HFFc6 (cell line): ENCODE measurements around the gene ABCA7. TPM values are rescaled to one million over a fixed set of nuclear protein-coding genes. Genes with fewer than 3 reads are reported as not detected.
"Not testable (repeated sequence)": the region's sequence is repeated elsewhere in the genome, so short reads cannot be mapped to it uniquely, and the experiment has no call there.

Experiments
- DNase-seq: peaks from one replicate; pipeline ENCODE4 v3.0.0-alpha.2; 2018
- H3K27ac Mint-ChIP-seq: 2 replicates; pipeline ENCODE4 v1.8.0; 2020; ENCODE audit warnings: mild to moderate bottlenecking, mixed read lengths
- H3K27me3 Mint-ChIP-seq: 2 replicates; pipeline ENCODE4 v1.8.0; 2021; ENCODE audit warnings: mild to moderate bottlenecking, moderate library complexity, mixed read lengths; ENCODE audit not compliant: insufficient read depth
- H3K36me3 Mint-ChIP-seq: 2 replicates; pipeline ENCODE4 v1.8.0; 2021; ENCODE audit warnings: low read depth, mixed read lengths
- H3K4me1 Mint-ChIP-seq: 2 replicates; pipeline ENCODE4 v1.8.0; 2020; ENCODE audit warnings: low read depth, mixed read lengths
- H3K4me3 Mint-ChIP-seq: 2 replicates; pipeline ENCODE4 v1.8.0; 2020; ENCODE audit warnings: mild to moderate bottlenecking, moderate library complexity, mixed read lengths
- H3K9me3 Mint-ChIP-seq: 2 replicates; pipeline ENCODE4 v1.8.0; 2020; ENCODE audit warnings: mild to moderate bottlenecking, mixed read lengths
- CTCF ChIP-seq: fragments of 200-600 bp; sonication (generic); IDR thresholded peaks from 2 replicates; pipeline ENCODE4 v1.5.0; 2021; ENCODE audit warnings: antibody characterized with exemption, mild to moderate bottlenecking
- total RNA-seq, 6 experiments: library from RNA; stranded (reverse); fragmentation: NEBNext Ultra II Directional; extraction: Animal tissue kit (Norgen Biotek cat#: 25700); gene quantifications; 2 replicates in 1 of 6; 3 replicates in 5 of 6; pipeline ENCODE4 v1.2.3, GENCODE V29; 2021

ABCA7 gene
- total RNA-seq, 6 experiments from 2014 or later = 4.6 to 8.1 (median 6.6) TPM

GRCh38 chr19:1019980-1020867 is 19.7 kb upstream of the ABCA7 start:
- Mint-ChIP-seq H3K27ac (peak overlapping the region; percentile 81), H3K9me3 (peaks cover 4% of the 10 kb centered on the region; the same call in 1 of the 2 replicates), H3K27me3 (no peaks in the 10 kb centered on the region; the same call in none of the 2 replicates), H3K4me3 (peak overlapping the region; percentile 93), H3K4me1 (peaks cover 31% of the 10 kb centered on the region), H3K36me3 (no peaks in the 10 kb centered on the region)
- TF ChIP-seq CTCF = no peak
- DNase-seq = no peak

- Mint-ChIP-seq H3K36me3 (no peaks in the 10 kb centered on the region), H3K27me3 (no peaks in the 10 kb centered on the region; the same call in none of the 2 replicates), H3K4me3 (peak within 1 kb of the TSS; percentile 93), H3K27ac (peak within 1 kb of the TSS; percentile 99), H3K9me3 (peaks cover 4% of the 10 kb centered on the region; the same call in 1 of the 2 replicates), H3K4me1 (peaks cover 34% of the 10 kb centered on the region)
- peak; percentile 95 for DNase-seq
- no peak; the same call in 1 of the 2 replicates for TF ChIP-seq CTCF
Measured at GRCh38 chr19:1020868-1021425, 19.0 kb upstream of the ABCA7 start, which contains the start of gene TMEM259. TMEM259 (minus strand) TSS chr19:1021123; CDS start chr19:1020996, 127 bp downstream.

- not testable (repeated sequence) for H3K27ac Mint-ChIP-seq, H3K36me3 Mint-ChIP-seq, H3K9me3 Mint-ChIP-seq, DNase-seq, H3K4me3 Mint-ChIP-seq, H3K27me3 Mint-ChIP-seq
- peaks cover 10% of the 10 kb centered on the region for H3K4me1 Mint-ChIP-seq
Measured at GRCh38 chr19:1023883-1024188, 16.1 kb upstream of the ABCA7 start.

- H3K9me3 Mint-ChIP-seq, H3K4me3 Mint-ChIP-seq, DNase-seq, H3K36me3 Mint-ChIP-seq, H3K27ac Mint-ChIP-seq, H3K27me3 Mint-ChIP-seq: not testable (repeated sequence)
- peaks cover 14% of the 10 kb centered on the region for H3K4me1 Mint-ChIP-seq
Measured at GRCh38 chr19:1025080-1025479, 14.8 kb upstream of the ABCA7 start.

- peaks cover 2% of the 10 kb centered on the region; the same call in 1 of the 2 replicates for H3K9me3 Mint-ChIP-seq
- H3K27me3 Mint-ChIP-seq = peaks cover 9% of the 10 kb centered on the region
- peak; percentile 46 for DNase-seq
- H3K36me3 Mint-ChIP-seq = peaks cover 6% of the 10 kb centered on the region
- TF ChIP-seq CTCF = no peak
- peaks cover 21% of the 10 kb centered on the region for H3K4me1 Mint-ChIP-seq
- peak within 1 kb of the TSS; percentile 96 for H3K27ac Mint-ChIP-seq
- H3K4me3 Mint-ChIP-seq = peak within 1 kb of the TSS; percentile 97
Measured at GRCh38 chr19:1025960-1026782, 13.7 kb upstream of the ABCA7 start, which contains the start of gene CNN2. CNN2 (plus strand) TSS chr19:1026608; CDS start chr19:1026662, 54 bp downstream.
